Measurements from ENCODE around the gene EXOC4.

EXOC4 gene

GRCh38 chr7:133501771-133502170 lies 248.9 kb downstream of the EXOC4 start:
- no peak for DNase-seq

GRCh38 chr7:133502498-133502897 lies 249.6 kb downstream of the EXOC4 start:
- DNase-seq = no peak

GRCh38 chr7:133502972-133503371 lies 250.1 kb downstream of the EXOC4 start:
- no peak for DNase-seq

- no peak for DNase-seq
Observed at GRCh38 chr7:133504825-133505224, 251.9 kb downstream of the EXOC4 start.

- DNase-seq = no peak
Observed at GRCh38 chr7:133509822-133510221, 256.9 kb downstream of the EXOC4 start.

GRCh38 chr7:133510326-133511055 lies 257.6 kb downstream of the EXOC4 start:
- DNase-seq = no peak

GRCh38 chr7:133511252-133511651 lies 258.4 kb downstream of the EXOC4 start:
- DNase-seq = no peak

- no peak for DNase-seq
Observed at GRCh38 chr7:133511708-133512107, 258.8 kb downstream of the EXOC4 start.

GRCh38 chr7:133512560-133512959 lies 259.7 kb downstream of the EXOC4 start:
- DNase-seq = no peak

GRCh38 chr7:133513608-133514007 lies 260.7 kb downstream of the EXOC4 start:
- no peak for DNase-seq

- no peak for DNase-seq
Observed at GRCh38 chr7:133514551-133514950, 261.7 kb downstream of the EXOC4 start.

- DNase-seq = no peak
Observed at GRCh38 chr7:133517766-133518165, 264.9 kb downstream of the EXOC4 start.

- no peak for DNase-seq
Observed at GRCh38 chr7:133518718-133519117, 265.8 kb downstream of the EXOC4 start.

- no peak for DNase-seq
Observed at GRCh38 chr7:133520248-133520647, 267.4 kb downstream of the EXOC4 start.

- DNase-seq = no peak
Observed at GRCh38 chr7:133522501-133522900, 269.6 kb downstream of the EXOC4 start.

GRCh38 chr7:133528796-133529195 lies 275.9 kb downstream of the EXOC4 start:
- no peak for DNase-seq

- DNase-seq = no peak
Observed at GRCh38 chr7:133529861-133530260, 277.0 kb downstream of the EXOC4 start.

- DNase-seq = no peak
Observed at GRCh38 chr7:133530682-133531081, 277.8 kb downstream of the EXOC4 start.

GRCh38 chr7:133534816-133535215 lies 281.9 kb downstream of the EXOC4 start:
- no peak for DNase-seq

- no peak for DNase-seq
Observed at GRCh38 chr7:133535308-133535707, 282.4 kb downstream of the EXOC4 start.

GRCh38 chr7:133536450-133536849 lies 283.6 kb downstream of the EXOC4 start:
- DNase-seq = no peak

- DNase-seq = no peak
Observed at GRCh38 chr7:133539016-133539415, 286.1 kb downstream of the EXOC4 start.

- peak; percentile 48 for DNase-seq
Observed at GRCh38 chr7:133540096-133540860, 287.4 kb downstream of the EXOC4 start.

GRCh38 chr7:133542209-133542780 lies 289.4 kb downstream of the EXOC4 start:
- DNase-seq = no peak
